GM21717 (cell line): ENCODE results near the gene SAA2.
"Not testable (repeated sequence)": the region's sequence is repeated elsewhere in the genome, so short reads cannot be mapped to it uniquely, and the experiment has no call there.

Experiments
- ATAC-seq: cut with Tn5 transposase; IDR thresholded peaks from one replicate; pipeline ENCODE4 v1.9.1; 2021; ENCODE audit warnings: mild to moderate bottlenecking, moderate library complexity; ENCODE audit not compliant: unreplicated experiment

Gene SAA2

GRCh38 chr11:18197738-18198137 lies 50.7 kb downstream of the SAA2 start:
- ATAC-seq = not testable (repeated sequence)

GRCh38 chr11:18196532-18196931 lies 51.9 kb downstream of the SAA2 start:
- ATAC-seq = no peak
